ENCODE data around the gene ZNF69. TPM values are rescaled to one million over a fixed set of nuclear protein-coding genes. Genes with fewer than 3 reads are reported as not detected.
"Not testable (repeated sequence)": the region's sequence is repeated elsewhere in the genome, so short reads cannot be mapped to it uniquely, and the experiment has no call there.

The ZNF69 gene
- total and polyA plus RNA-seq, 2 of the 4 experiments (the other 2 are of a cell fraction): 2.7 to 12.0 TPM

DNA sequence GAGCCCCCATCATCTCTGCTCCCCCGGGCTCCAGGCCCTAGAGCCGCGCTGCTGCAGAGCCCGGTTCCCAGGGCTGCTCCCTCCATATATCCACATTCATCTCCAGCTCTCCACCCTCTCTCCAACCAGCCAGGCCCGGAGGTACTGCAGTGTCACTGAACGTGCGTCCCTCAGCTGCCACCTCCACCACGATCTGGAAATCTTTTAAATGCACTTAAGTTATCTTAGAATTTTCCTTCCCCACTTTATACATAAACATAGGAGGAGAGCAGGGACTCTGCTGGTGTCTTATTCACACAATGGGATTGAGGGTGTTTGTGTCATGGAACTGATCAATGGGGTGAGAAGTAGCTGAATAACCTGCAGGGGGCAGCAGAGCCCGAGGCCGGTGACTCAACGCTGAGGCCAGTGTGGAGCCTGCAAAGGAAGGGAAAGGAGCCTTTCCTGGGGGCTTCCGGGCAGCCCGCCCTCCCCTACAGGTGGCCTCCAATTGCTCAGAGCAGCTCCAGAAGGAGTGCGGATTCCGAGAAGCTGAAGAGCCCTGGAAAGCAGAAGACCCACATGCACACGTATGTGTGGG lies 7.8 kb upstream of the ZNF69 start:
- H2BK5ac ChIP-seq (ENCODE audit: low read depth, low read length, poor library complexity, severe bottlenecking); H3K4me3 ChIP-seq (ENCODE audit: insufficient read depth, low read depth, low read length); H4K5ac ChIP-seq (ENCODE audit: low read depth, low read length); H3K23ac ChIP-seq (ENCODE audit: low read depth, low read length); H3K9me3 ChIP-seq (ENCODE audit: control insufficient read depth, insufficient read depth, low read length); H3K4me1 ChIP-seq (ENCODE audit: control insufficient read depth, insufficient read depth, low read length); H2AK5ac ChIP-seq (ENCODE audit: low read depth, low read length); H3K4ac ChIP-seq (ENCODE audit: low read depth, low read length); H3K56ac ChIP-seq (ENCODE audit: extremely low read depth, insufficient read depth, low read length); DNase-seq; H3K9me1 ChIP-seq (ENCODE audit: insufficient read depth, low read length); H3K18ac ChIP-seq (ENCODE audit: low read depth, low read length); H3K4me2 ChIP-seq (ENCODE audit: low read depth, low read length); BruUV-seq (replicated peaks); H2BK15ac ChIP-seq (ENCODE audit: low read depth, low read length); H3K79me1 ChIP-seq (ENCODE audit: low read depth in 1 of 2, low read length in 2 of 2); H3K27me3 ChIP-seq (ENCODE audit: control insufficient read depth, insufficient read depth, low read length); H3K27ac ChIP-seq (ENCODE audit: insufficient read depth, low read length); POLR2A ChIA-PET (ENCODE audit: unreplicated experiment); H2BK120ac ChIP-seq (ENCODE audit: low read depth, low read length); dilution Hi-C loops (cut with HindIII; ENCODE audit: low sequenced_read_pairs, unreplicated experiment); H2BK20ac ChIP-seq (ENCODE audit: low read depth, low read length); H4K8ac ChIP-seq (ENCODE audit: low read depth in 2 of 2, low read length in 2 of 2); H2AK9ac ChIP-seq (replicated peaks; ENCODE audit: low read depth, low read length, poor library complexity); H3K9ac ChIP-seq (ENCODE audit: low read depth, low read length); H4K91ac ChIP-seq (ENCODE audit: insufficient read depth, low read depth, low read length); H4K20me1 ChIP-seq (ENCODE audit: insufficient read depth, low read length); H3K14ac ChIP-seq (replicated peaks; ENCODE audit: low read depth, low read length); H3K36me3 ChIP-seq (ENCODE audit: control insufficient read depth, insufficient read depth, low read length): not testable (repeated sequence)
- CTCF ChIA-PET: interaction anchor here (0.6 kb wide), 1 partner anchor 45 kb away, joined by 3 read pairs; no protein-coding TSS in a partner anchor
- in situ Hi-C loops (cut with MboI; ENCODE audit: low sequenced_read_pairs) (loop anchor here (5.0 kb wide), 1 partner anchor 263 kb away; the partner anchor contains the start of gene ZNF20), intact Hi-C loops (cut with micrococcal nuclease) (loop anchor here (5.0 kb wide), 2 partner anchors 82 to 793 kb away; partner anchors contain the start of gene ZNF491)
- peak; percentile 66; the same call in 1 of the 2 replicates for ATAC-seq (ENCODE audit: low read depth)
- TF ChIP-seq, protein P1, sequence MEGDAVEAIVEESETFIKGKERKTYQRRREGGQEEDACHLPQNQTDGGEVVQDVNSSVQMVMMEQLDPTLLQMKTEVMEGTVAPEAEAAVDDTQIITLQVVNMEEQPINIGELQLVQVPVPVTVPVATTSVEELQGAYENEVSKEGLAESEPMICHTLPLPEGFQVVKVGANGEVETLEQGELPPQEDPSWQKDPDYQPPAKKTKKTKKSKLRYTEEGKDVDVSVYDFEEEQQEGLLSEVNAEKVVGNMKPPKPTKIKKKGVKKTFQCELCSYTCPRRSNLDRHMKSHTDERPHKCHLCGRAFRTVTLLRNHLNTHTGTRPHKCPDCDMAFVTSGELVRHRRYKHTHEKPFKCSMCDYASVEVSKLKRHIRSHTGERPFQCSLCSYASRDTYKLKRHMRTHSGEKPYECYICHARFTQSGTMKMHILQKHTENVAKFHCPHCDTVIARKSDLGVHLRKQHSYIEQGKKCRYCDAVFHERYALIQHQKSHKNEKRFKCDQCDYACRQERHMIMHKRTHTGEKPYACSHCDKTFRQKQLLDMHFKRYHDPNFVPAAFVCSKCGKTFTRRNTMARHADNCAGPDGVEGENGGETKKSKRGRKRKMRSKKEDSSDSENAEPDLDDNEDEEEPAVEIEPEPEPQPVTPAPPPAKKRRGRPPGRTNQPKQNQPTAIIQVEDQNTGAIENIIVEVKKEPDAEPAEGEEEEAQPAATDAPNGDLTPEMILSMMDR (conservative IDR thresholded peaks at IDR 0.05; ENCODE audit: low read depth, low read length): 0 out of 2 replicates have a peak, but pooled peaks have one; percentile 18
- H2AFZ ChIP-seq (replicated peaks; ENCODE audit: low read length, poor library complexity): peak overlapping the region; percentile 49
- WGBS, 2 experiments (ENCODE audit: extremely low coverage in 2 of 2, insufficient read length in 1 of 2): 100% methylated on average over 1 of the region's 16 CpGs; no CpG with 5 or more reads in 1 of the 2 experiments
